IMR-90 (cell line): ENCODE results near the gene DTX3. TPM values are rescaled to one million over a fixed set of nuclear protein-coding genes. Genes with fewer than 3 reads are reported as not detected.
"Not testable (repeated sequence)": the region's sequence is repeated elsewhere in the genome, so short reads cannot be mapped to it uniquely, and the experiment has no call there.

ENCODE experiments used
- ATAC-seq: fragments of 200-7000 bp; cut with Tn5 transposase; 2 replicates; pipeline ENCODE4 v1.9.1; 2020; ENCODE audit warnings: low read depth, mild to moderate bottlenecking, moderate library complexity
- BruUV-seq: library from RNA; stranded (reverse); fragments of 400-500 nt; replicated peaks from 2 replicates; lab custom pipeline; 2021; lab: Mats Ljungman, UMichigan
- CTCF ChIA-PET: fragments of 300-600 bp; formaldehyde crosslinking; extraction: SDS; loops from one replicate; lab custom pipeline; 2021; ENCODE audit warnings: antibody characterized with exemption; lab: Yijun Ruan, JAX
- POLR2A ChIA-PET: fragments of 300-600 bp; sonication (Branson Sonifier 250); formaldehyde crosslinking; loops from one replicate; lab custom pipeline; 2022; ENCODE audit warnings: antibody characterized with exemption; ENCODE audit not compliant: unreplicated experiment; lab: Charles Lee
- DNase-seq: peaks from one replicate; pipeline ENCODE4 v3.0.0; 2013
- H2AFZ ChIP-seq: replicated peaks from 2 replicates; pipeline ENCODE3; 2013; ENCODE audit warnings: low read length, mild to moderate bottlenecking; ENCODE audit not compliant: poor library complexity
- H2AK5ac ChIP-seq: 2 replicates; pipeline ENCODE4 v1.6.1; 2013; ENCODE audit warnings: low read depth, low read length, inconsistent platforms
- H2AK9ac ChIP-seq: replicated peaks from 2 replicates; pipeline ENCODE3; 2013; ENCODE audit warnings: mild to moderate bottlenecking, low read depth, low read length, moderate library complexity; ENCODE audit not compliant: poor library complexity
- H2BK120ac ChIP-seq: 2 replicates; pipeline ENCODE4 v1.6.1; 2013; ENCODE audit warnings: low read depth, low read length, inconsistent platforms
- H2BK15ac ChIP-seq: 3 replicates; pipeline ENCODE4 v1.6.1; 2013; ENCODE audit warnings: low read depth, low read length, inconsistent platforms
- H2BK20ac ChIP-seq: 2 replicates; pipeline ENCODE4 v1.6.1; 2013; ENCODE audit warnings: low read depth, mild to moderate bottlenecking, inconsistent platforms, low read length, moderate library complexity
- H2BK5ac ChIP-seq: 2 replicates; pipeline ENCODE4 v1.6.1; 2013; ENCODE audit warnings: mild to moderate bottlenecking, low read depth, low read length, inconsistent platforms; ENCODE audit not compliant: poor library complexity, severe bottlenecking
- H3K14ac ChIP-seq: replicated peaks from 2 replicates; pipeline ENCODE4 v1.6.1; 2013; ENCODE audit warnings: low read depth, low read length, inconsistent platforms
- H3K18ac ChIP-seq: 2 replicates; pipeline ENCODE4 v1.6.1; 2013; ENCODE audit warnings: low read depth, low read length, control low read depth
- H3K23ac ChIP-seq: 2 replicates; pipeline ENCODE4 v1.6.1; 2013; ENCODE audit warnings: low read depth, low read length, inconsistent platforms
- H3K27ac ChIP-seq: 2 replicates; pipeline ENCODE4 v1.5.1; 2013; ENCODE audit warnings: mild to moderate bottlenecking, control low read depth, low read length; ENCODE audit not compliant: insufficient read depth
- H3K27me3 ChIP-seq: 2 replicates; pipeline ENCODE4 v1.6.1; 2013; ENCODE audit warnings: low read length; ENCODE audit not compliant: control insufficient read depth, insufficient read depth
- H3K36me3 ChIP-seq: 2 replicates; pipeline ENCODE4 v1.6.1; 2013; ENCODE audit warnings: low read length, mixed read lengths; ENCODE audit not compliant: control insufficient read depth, insufficient read depth
- H3K4ac ChIP-seq: 2 replicates; pipeline ENCODE4 v1.6.1; 2013; ENCODE audit warnings: low read depth, low read length, inconsistent platforms
- H3K4me1 ChIP-seq: 2 replicates; pipeline ENCODE4 v1.6.1; 2013; ENCODE audit warnings: low read length, mixed read lengths; ENCODE audit not compliant: control insufficient read depth, insufficient read depth
- H3K4me2 ChIP-seq: 2 replicates; pipeline ENCODE4 v1.6.1; 2013; ENCODE audit warnings: low read depth, mild to moderate bottlenecking, control low read depth, low read length, moderate library complexity
- H3K4me3 ChIP-seq: 2 replicates; pipeline ENCODE4 v1.5.1; 2013; ENCODE audit warnings: low read depth, mild to moderate bottlenecking, control low read depth, low read length, moderate library complexity; ENCODE audit not compliant: insufficient read depth
- H3K56ac ChIP-seq: 2 replicates; pipeline ENCODE4 v1.6.1; 2013; ENCODE audit warnings: low read length, inconsistent platforms; ENCODE audit not compliant: insufficient read depth; ENCODE audit errors: extremely low read depth
- H3K79me1 ChIP-seq, 2 experiments: 2 replicates each; pipeline ENCODE4 v1.6.1; 2013; ENCODE audit warnings: low read length in 2 of 2, inconsistent platforms in 1 of 2, low read depth in 1 of 2
- H3K9ac ChIP-seq: 2 replicates; pipeline ENCODE4 v1.6.1; 2013; ENCODE audit warnings: low read depth, low read length, control low read depth
- H3K9me1 ChIP-seq: 2 replicates; pipeline ENCODE4 v1.6.1; 2013; ENCODE audit warnings: low read length, inconsistent platforms; ENCODE audit not compliant: insufficient read depth
- H3K9me3 ChIP-seq: 2 replicates; pipeline ENCODE4 v1.6.1; 2013; ENCODE audit warnings: low read length; ENCODE audit not compliant: control insufficient read depth, insufficient read depth
- H4K20me1 ChIP-seq: 2 replicates; pipeline ENCODE4 v1.6.1; 2013; ENCODE audit warnings: low read length, inconsistent platforms; ENCODE audit not compliant: insufficient read depth
- H4K5ac ChIP-seq: 2 replicates; pipeline ENCODE4 v1.6.1; 2013; ENCODE audit warnings: mild to moderate bottlenecking, low read depth, low read length, control low read depth
- H4K8ac ChIP-seq, 2 experiments: 2 replicates each; pipeline ENCODE4 v1.6.1; 2013; ENCODE audit warnings: low read depth in 2 of 2, low read length in 2 of 2, control low read depth in 1 of 2, inconsistent platforms in 1 of 2
- H4K91ac ChIP-seq: 2 replicates; pipeline ENCODE4 v1.6.1; 2013; ENCODE audit warnings: low read depth, low read length, inconsistent platforms; ENCODE audit not compliant: insufficient read depth
- WGBS, 2 experiments: methylation state at CpG; one replicate each; pipeline versions ENCODE4 v1.1.5 to v1.1.7; 2013; ENCODE audit warnings: missing lambda C conversion rate in 2 of 2; ENCODE audit not compliant: insufficient read length in 1 of 2; ENCODE audit errors: extremely low coverage in 2 of 2; 5-methylcytosine and 5-hydroxymethylcytosine counted together
- dilution Hi-C: fragments of 300-500 bp; cut with HindIII; formaldehyde crosslinking; loops from one replicate; pipeline ENCODE4 v1.14.3; 2018; ENCODE audit warnings: low sequenced_read_pairs; ENCODE audit not compliant: unreplicated experiment
- in situ Hi-C: fragments of 300-500 bp; cut with MboI; formaldehyde crosslinking; loops from 3 replicates; pipeline ENCODE4 v1.14.3; 2019; ENCODE audit warnings: low sequenced_read_pairs, inconsistent platforms, mixed read lengths
- intact Hi-C: fragments of 100-400 bp; cut with micrococcal nuclease; formaldehyde crosslinking; loops from 2 replicates; pipeline ENCODE4 v1.10.0; 2022
- polyA plus RNA-seq, 3 experiments: library from polyadenylated mRNA; depleted of rRNA; stranded (reverse); fragments of >200 nt; gene quantifications; 2 replicates each; pipeline ENCODE4 v1.2.3, GENCODE V29; 2012; ENCODE audit warnings: low replicate concordance in 1 of 3
- total RNA-seq: library from RNA; depleted of rRNA; stranded (reverse); fragments of >200 nt; gene quantifications from 2 replicates; pipeline ENCODE4 v1.2.3, GENCODE V29; 2012

DTX3 gene
- total and polyA plus RNA-seq, 2 of the 4 experiments (the other 2 are of a cell fraction), result 2.9 to 14.6 TPM

DNA sequence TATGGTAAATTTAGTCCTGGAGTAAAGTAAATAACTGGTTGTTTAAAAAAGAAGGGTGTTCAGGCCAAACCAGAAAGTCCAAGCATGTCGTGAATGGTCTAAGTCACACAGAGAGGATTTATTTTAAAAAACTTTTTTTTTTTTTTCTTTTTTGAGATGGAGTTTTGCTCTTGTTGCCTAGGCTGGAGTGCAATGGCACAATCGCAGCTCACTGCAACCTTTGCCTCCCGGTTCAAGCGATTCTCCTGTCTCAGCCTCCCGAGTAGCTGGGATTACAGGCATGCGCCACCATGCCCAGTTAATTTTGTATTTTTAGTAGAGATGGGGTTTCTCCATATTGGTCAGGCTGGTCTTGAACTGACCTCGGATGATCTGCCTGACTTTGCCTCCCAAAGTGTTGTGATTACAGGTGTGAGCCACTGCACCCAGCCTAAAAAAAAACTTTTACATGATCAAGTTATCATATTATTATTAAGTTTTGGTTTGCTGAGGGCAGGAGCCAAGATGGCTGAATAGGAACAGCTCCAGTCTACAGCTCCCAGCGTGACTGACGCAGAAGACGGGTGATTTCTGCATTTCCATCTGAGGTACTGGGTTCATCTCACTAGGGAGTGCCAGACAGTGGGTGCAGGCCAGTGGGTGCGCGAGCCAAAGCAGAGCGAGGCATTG is 41.5 kb downstream of the DTX3 start:
- H3K79me1 ChIP-seq, H2BK15ac ChIP-seq, dilution Hi-C loops, H4K20me1 ChIP-seq, CTCF ChIA-PET, H2BK120ac ChIP-seq, H4K91ac ChIP-seq, H2BK5ac ChIP-seq, H3K27me3 ChIP-seq, H3K36me3 ChIP-seq, H3K9me3 ChIP-seq, H2BK20ac ChIP-seq, H3K14ac ChIP-seq, BruUV-seq, H4K5ac ChIP-seq, H3K18ac ChIP-seq, H3K56ac ChIP-seq, H3K9ac ChIP-seq, H3K4me3 ChIP-seq, H2AK9ac ChIP-seq, ATAC-seq, DNase-seq, in situ Hi-C loops, H3K4me1 ChIP-seq, H2AFZ ChIP-seq, intact Hi-C loops, H2AK5ac ChIP-seq, H3K23ac ChIP-seq, POLR2A ChIA-PET, H3K4ac ChIP-seq, H3K9me1 ChIP-seq, H3K4me2 ChIP-seq, H4K8ac ChIP-seq, H3K27ac ChIP-seq: not testable (repeated sequence)
- WGBS, 2 experiments, result no CpG with 5 or more reads among the region's 13 CpGs

DNA sequence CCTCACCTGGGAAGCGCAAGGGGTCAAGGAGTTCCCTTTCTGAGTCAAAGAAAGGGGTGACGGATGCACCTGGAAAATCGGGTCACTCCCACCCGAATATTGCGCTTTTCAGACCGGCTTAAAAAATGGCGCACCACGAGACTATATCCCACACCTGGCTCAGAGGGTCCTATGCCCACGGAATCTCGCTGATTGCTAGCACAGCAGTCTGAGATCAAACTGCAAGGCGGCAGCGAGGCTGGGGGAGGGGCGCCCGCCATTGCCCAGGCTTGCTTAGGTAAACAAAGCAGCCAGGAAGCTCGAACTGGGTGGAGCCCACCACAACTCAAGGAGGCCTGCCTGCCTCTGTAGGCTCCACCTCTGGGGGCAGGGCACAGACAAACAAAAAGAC is 42.0 kb downstream of the DTX3 start:
- DNase-seq, CTCF ChIA-PET, H3K4me2 ChIP-seq, H3K18ac ChIP-seq, H4K5ac ChIP-seq, H2AFZ ChIP-seq, H2BK15ac ChIP-seq, H3K9me1 ChIP-seq, intact Hi-C loops, ATAC-seq, H3K14ac ChIP-seq, H2AK5ac ChIP-seq, H2BK5ac ChIP-seq, BruUV-seq, H2BK20ac ChIP-seq, H4K91ac ChIP-seq, H2AK9ac ChIP-seq, H3K23ac ChIP-seq, H2BK120ac ChIP-seq, H3K56ac ChIP-seq, H3K79me1 ChIP-seq, H3K27ac ChIP-seq, H4K20me1 ChIP-seq, dilution Hi-C loops, H3K4me1 ChIP-seq, H4K8ac ChIP-seq, H3K36me3 ChIP-seq, H3K4me3 ChIP-seq, H3K4ac ChIP-seq, H3K9ac ChIP-seq, in situ Hi-C loops, POLR2A ChIA-PET, H3K27me3 ChIP-seq, H3K9me3 ChIP-seq: not testable (repeated sequence)
- WGBS, 2 experiments, result no CpG with 5 or more reads among the region's 15 CpGs
